Small intestine (tissue), 7 donors: Measurements from ENCODE around the gene CEP112. TPM values are rescaled to one million over a fixed set of nuclear protein-coding genes. Genes with fewer than 3 reads are reported as not detected.
A peak's percentile ranks its signal among the peaks of the same experiment; 100 is the strongest.

Source experiments
- DNase-seq, 2 donors: peaks; one replicate each; pipeline versions ENCODE4 v3.0.0 to v3.0.0-alpha.2; 2013
- FAIRE-seq: peaks from 2 replicates; lab custom pipeline; 2012; peaks lifted over from hg19 to GRCh38; lab: Jason Lieb, UNC
- H3K27ac ChIP-seq, 3 donors: one replicate each; pipeline ENCODE4 v1.5.1; 2013; ENCODE audit warnings: low read length in 2 of 3, mild to moderate bottlenecking in 2 of 3, control low read depth in 1 of 3, inconsistent platforms in 1 of 3, low read depth in 1 of 3, moderate library complexity in 1 of 3
- H3K27me3 ChIP-seq, 3 donors: one replicate each; pipeline ENCODE4 v1.6.1; 2013; ENCODE audit warnings: low read length in 3 of 3, inconsistent platforms in 1 of 3; ENCODE audit not compliant: control insufficient read depth in 3 of 3, insufficient read depth in 3 of 3
- H3K36me3 ChIP-seq, 3 donors: one replicate each; pipeline ENCODE4 v1.6.1; 2013; ENCODE audit warnings: low read length in 3 of 3, inconsistent platforms in 1 of 3, low read depth in 1 of 3, mild to moderate bottlenecking in 1 of 3, moderate library complexity in 1 of 3; ENCODE audit not compliant: control insufficient read depth in 3 of 3, insufficient read depth in 2 of 3
- H3K4me1 ChIP-seq, 3 donors: one replicate each; pipeline ENCODE4 v1.6.1; 2013; ENCODE audit warnings: low read length in 2 of 3, inconsistent platforms in 1 of 3, low read depth in 1 of 3, mild to moderate bottlenecking in 1 of 3, moderate library complexity in 1 of 3; ENCODE audit not compliant: control insufficient read depth in 3 of 3, insufficient read depth in 2 of 3
- H3K4me3 ChIP-seq, 3 donors: one replicate each; pipeline ENCODE4 v1.5.1; 2013; ENCODE audit warnings: low read length in 3 of 3, control low read depth in 1 of 3, inconsistent platforms in 1 of 3, low read depth in 1 of 3, mild to moderate bottlenecking in 1 of 3, moderate library complexity in 1 of 3
- H3K9me3 ChIP-seq, 2 donors: one replicate each; pipeline ENCODE4 v1.6.1; 2013; ENCODE audit warnings: low read depth in 1 of 2, low read length in 1 of 2; ENCODE audit not compliant: control insufficient read depth in 2 of 2, insufficient read depth in 1 of 2
- WGBS, 3 donors: extraction: QIAGEN DNeasy Blood & Tissue Kit; methylation state at CpG; one replicate each; pipeline ENCODE4 v1.1.7; 2013; 5-methylcytosine and 5-hydroxymethylcytosine counted together
- polyA plus RNA-seq, 4 donors: library from polyadenylated mRNA; stranded (reverse) in 3 of 4; unstranded in 1 of 4; fragments of 200-250 nt in 3 of 4; fragments of 120-200 nt in 1 of 4; gene quantifications; one replicate each; pipeline versions ENCODE4 v1.2.1 to v1.2.3, GENCODE V29; 2013
- donor health status: healthy with polysubstance abuse.
- donor health status: control.
- donor health status: control.
- donor health status: Bipolar disorder and iron deficiency.
- donor health status: healthy.

Gene CEP112
- polyA plus RNA-seq, 4 donors, result 2.4 to 3.6 (median 3.5) TPM; not detected in 1

GRCh38 chr17:65593855-65594845 is 597.8 kb downstream of the CEP112 start:
- WGBS, 3 donors, result 53 to 83% (median 67%) methylated on average over 18 of the region's 18 CpGs
- no peak overlapping the region for H3K4me3 ChIP-seq
- no peaks in the 10 kb centered on the region for H3K9me3 ChIP-seq
- H3K4me1 ChIP-seq, result peaks cover 0 to 6% (median 0%) of the 10 kb centered on the region in 3 donors
- H3K27ac ChIP-seq, result no peak overlapping the region
- peaks cover 0 to 2% (median 0%) of the 10 kb centered on the region in 3 donors for H3K27me3 ChIP-seq
- H3K36me3 ChIP-seq, result no peaks in the 10 kb centered on the region
- DNase-seq, result no peak
- no peak for FAIRE-seq

- DNase-seq, result no peak
- peaks cover 0 to 13% (median 2%) of the 10 kb centered on the region in 3 donors for H3K4me1 ChIP-seq
- WGBS, 3 donors, result 70 to 74% (median 72%) methylated on average over 19 of the region's 19 CpGs
- no peak overlapping the region for H3K27ac ChIP-seq
- no peak for FAIRE-seq
- no peaks in the 10 kb centered on the region for H3K36me3 ChIP-seq
- no peaks in the 10 kb centered on the region for H3K9me3 ChIP-seq
- H3K27me3 ChIP-seq, result peaks cover 0 to 2% (median 0%) of the 10 kb centered on the region in 3 donors
- H3K4me3 ChIP-seq, result no peak overlapping the region
Measured at GRCh38 chr17:65593092-65593854, 598.7 kb downstream of the CEP112 start.

- Histone ChIP-seq H3K4me1 (peaks cover 0 to 20% (median 5%) of the 10 kb centered on the region in 3 donors), H3K27ac (no peak overlapping the region), H3K4me3 (no peak overlapping the region), H3K9me3 (no peaks in the 10 kb centered on the region), H3K27me3 (peaks cover 0 to 2% (median 0%) of the 10 kb centered on the region in 3 donors), H3K36me3 (no peaks in the 10 kb centered on the region)
- WGBS, 3 donors, result 90 to 95% (median 93%) methylated on average over 7 of the region's 7 CpGs
- no peak for DNase-seq
- no peak for FAIRE-seq
Measured at GRCh38 chr17:65592125-65592965, 599.6 kb downstream of the CEP112 start.

- H3K9me3 ChIP-seq, result peaks cover 0 to 6% of the 10 kb centered on the region in 2 donors
- H3K27me3 ChIP-seq, result peaks cover 0 to 2% (median 0%) of the 10 kb centered on the region in 3 donors
- WGBS, 3 donors, result 16 to 52% (median 26%) methylated on average over 5 of the region's 5 CpGs
- no peaks in the 10 kb centered on the region for H3K36me3 ChIP-seq
- FAIRE-seq (no peak), DNase-seq (peak; percentile 55 to 73)
- H3K27ac ChIP-seq, result peak overlapping the region in 1 of 3 donors; percentile 41
- no peak overlapping the region for H3K4me3 ChIP-seq
- peaks cover 0 to 27% (median 11%) of the 10 kb centered on the region in 3 donors for H3K4me1 ChIP-seq
Measured at GRCh38 chr17:65589321-65589720, 602.6 kb downstream of the CEP112 start.

GRCh38 chr17:65588181-65588808 is 603.6 kb downstream of the CEP112 start:
- no peak overlapping the region for H3K4me3 ChIP-seq
- H3K27ac ChIP-seq, result peak overlapping the region in 2 of 3 donors; percentile 9 to 67
- H3K4me1 ChIP-seq, result peaks cover 0 to 27% (median 11%) of the 10 kb centered on the region in 3 donors
- peaks cover 0 to 6% of the 10 kb centered on the region in 2 donors for H3K9me3 ChIP-seq
- no peak for FAIRE-seq
- 22 to 57% (median 40%) methylated on average over 9 of the region's 9 CpGs for WGBS, 3 donors
- H3K27me3 ChIP-seq, result peaks cover 0 to 2% (median 0%) of the 10 kb centered on the region in 3 donors
- no peaks in the 10 kb centered on the region for H3K36me3 ChIP-seq
- DNase-seq, result peak; percentile 89 to 99

GRCh38 chr17:65587534-65588180 is 604.3 kb downstream of the CEP112 start:
- Histone ChIP-seq H3K9me3 (peaks cover 0 to 6% of the 10 kb centered on the region in 2 donors), H3K27me3 (peaks cover 0 to 2% (median 0%) of the 10 kb centered on the region in 3 donors), H3K4me1 (peaks cover 0 to 27% (median 11%) of the 10 kb centered on the region in 3 donors), H3K27ac (peak overlapping the region in 1 of 3 donors; percentile 67), H3K36me3 (no peaks in the 10 kb centered on the region), H3K4me3 (no peak overlapping the region)
- WGBS, 3 donors, result 53 to 54% (median 54%) methylated on average over 10 of the region's 10 CpGs
- DNase-seq, result no peak
- FAIRE-seq, result no peak

- H3K27me3 ChIP-seq, result no peaks in the 10 kb centered on the region
- no peaks in the 10 kb centered on the region for H3K36me3 ChIP-seq
- FAIRE-seq, result no peak
- peaks cover 0 to 27% (median 11%) of the 10 kb centered on the region in 3 donors for H3K4me1 ChIP-seq
- H3K4me3 ChIP-seq, result no peak overlapping the region
- DNase-seq, result no peak
- 86 to 90% (median 88%) methylated on average over 9 of the region's 9 CpGs for WGBS, 3 donors
- peaks cover 0 to 6% of the 10 kb centered on the region in 2 donors for H3K9me3 ChIP-seq
- H3K27ac ChIP-seq, result no peak overlapping the region
Measured at GRCh38 chr17:65586899-65587298, 605.0 kb downstream of the CEP112 start.
